OCI-LY3 (cell line): Measurements from ENCODE around the gene SESN1.

Experiments used
- H2AFZ ChIP-seq: fragments of 200-600, 300-600 bp; shearing (Covaris generic); 2 replicates; pipeline ENCODE4 v1.6.0; 2014; ENCODE audit warnings: antibody characterized with exemption, low read depth, low read length
- H3K27ac ChIP-seq: fragments of 200-600, 300-600 bp; sonication (generic); 2 replicates; pipeline ENCODE4 v1.5.1; 2014; ENCODE audit warnings: mild to moderate bottlenecking, low read length, moderate library complexity, mixed read lengths
- H3K27me3 ChIP-seq: fragments of 200-600, 300-600 bp; sonication (generic); 2 replicates; pipeline ENCODE4 v1.6.1; 2014; ENCODE audit warnings: low read depth, low read length, mixed read lengths
- H3K36me3 ChIP-seq: fragments of 200-600, 300-600 bp; sonication (generic); replicated peaks from 2 replicates; pipeline ENCODE3; 2014; ENCODE audit warnings: low read depth, low read length, mixed read lengths
- H3K4me1 ChIP-seq: fragments of 300-600, 200-600 bp; sonication (generic); 2 replicates; pipeline ENCODE4 v1.6.1; 2014; ENCODE audit warnings: low read length, mixed read lengths
- H3K4me2 ChIP-seq: fragments of 200-600, 300-600 bp; sonication (generic); 2 replicates; pipeline ENCODE4 v1.6.1; 2014; ENCODE audit warnings: low read length, mixed read lengths
- H3K4me3 ChIP-seq: fragments of 300-600, 200-600 bp; sonication (generic); 2 replicates; pipeline ENCODE4 v1.5.1; 2014; ENCODE audit warnings: antibody characterized with exemption, mild to moderate bottlenecking, low read length, moderate library complexity
- H3K79me2 ChIP-seq: fragments of 300-600, 200-600 bp; shearing (Covaris generic); 2 replicates; pipeline ENCODE4 v1.6.1; 2014; ENCODE audit warnings: mild to moderate bottlenecking, low read length, mixed read lengths
- H3K9ac ChIP-seq: fragments of 300-600, 200-600 bp; shearing (Covaris generic); 2 replicates; pipeline ENCODE4 v1.6.0; 2014; ENCODE audit warnings: mild to moderate bottlenecking, low read length, moderate library complexity
- H3K9me3 ChIP-seq: fragments of 200-600, 300-600 bp; shearing (Covaris generic); 2 replicates; pipeline ENCODE4 v1.6.1; 2014; ENCODE audit warnings: low read length, mixed read lengths; ENCODE audit not compliant: insufficient read depth
- H4K20me1 ChIP-seq: fragments of 200-600, 300-600 bp; sonication (generic); 2 replicates; pipeline ENCODE4 v1.6.1; 2016; ENCODE audit warnings: low read length, mixed read lengths; ENCODE audit not compliant: insufficient read depth
- EZH2phosphoT487 ChIP-seq: fragments of 200-600 bp; shearing (Covaris generic); IDR thresholded peaks from 2 replicates; pipeline ENCODE4 v1.6.1; 2018; ENCODE audit warnings: antibody characterized with exemption, mixed run types, low read depth
- TF ChIP-seq, protein P1 (sequence below): fragments of 200-600, 300-600 bp; sonication (generic); IDR thresholded peaks from 2 replicates; pipeline ENCODE4 v1.5.1; 2014; ENCODE audit warnings: antibody characterized with exemption, low read length, low read depth

Gene SESN1

DNA sequence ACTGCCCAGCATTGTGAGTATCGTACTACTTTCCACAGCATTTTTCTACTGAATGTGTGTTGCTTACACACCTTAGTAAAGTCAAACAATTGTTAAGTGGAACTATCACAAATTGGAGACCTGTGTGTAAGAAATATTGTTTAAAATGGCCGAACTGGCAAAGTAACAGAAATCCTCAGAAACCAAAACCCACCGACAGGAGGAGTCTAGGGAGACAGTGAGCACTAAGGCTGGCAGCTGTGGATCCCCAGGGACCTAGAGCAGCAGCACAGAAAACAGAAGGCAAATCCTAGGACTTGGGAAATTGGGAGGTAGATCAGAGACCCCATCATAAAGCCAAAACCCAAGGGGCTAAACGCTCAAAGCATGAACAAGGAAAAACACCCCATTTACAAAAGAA is 69.9 kb downstream of the SESN1 start:
- no peak overlapping the region for H3K4me2 ChIP-seq
- H3K36me3 ChIP-seq, result no peaks in the 10 kb centered on the region
- H3K27ac ChIP-seq, result no peak overlapping the region
- H3K27me3 ChIP-seq, result no peaks in the 10 kb centered on the region
- H3K79me2 ChIP-seq, result no peaks in the 10 kb centered on the region
- no peak overlapping the region for H3K4me3 ChIP-seq
- H3K9ac ChIP-seq, result no peak overlapping the region
- H2AFZ ChIP-seq, result no peak overlapping the region
- no peaks in the 10 kb centered on the region for H4K20me1 ChIP-seq
- TF ChIP-seq EZH2phosphoT487, result no peak
- TF ChIP-seq, protein P1, sequence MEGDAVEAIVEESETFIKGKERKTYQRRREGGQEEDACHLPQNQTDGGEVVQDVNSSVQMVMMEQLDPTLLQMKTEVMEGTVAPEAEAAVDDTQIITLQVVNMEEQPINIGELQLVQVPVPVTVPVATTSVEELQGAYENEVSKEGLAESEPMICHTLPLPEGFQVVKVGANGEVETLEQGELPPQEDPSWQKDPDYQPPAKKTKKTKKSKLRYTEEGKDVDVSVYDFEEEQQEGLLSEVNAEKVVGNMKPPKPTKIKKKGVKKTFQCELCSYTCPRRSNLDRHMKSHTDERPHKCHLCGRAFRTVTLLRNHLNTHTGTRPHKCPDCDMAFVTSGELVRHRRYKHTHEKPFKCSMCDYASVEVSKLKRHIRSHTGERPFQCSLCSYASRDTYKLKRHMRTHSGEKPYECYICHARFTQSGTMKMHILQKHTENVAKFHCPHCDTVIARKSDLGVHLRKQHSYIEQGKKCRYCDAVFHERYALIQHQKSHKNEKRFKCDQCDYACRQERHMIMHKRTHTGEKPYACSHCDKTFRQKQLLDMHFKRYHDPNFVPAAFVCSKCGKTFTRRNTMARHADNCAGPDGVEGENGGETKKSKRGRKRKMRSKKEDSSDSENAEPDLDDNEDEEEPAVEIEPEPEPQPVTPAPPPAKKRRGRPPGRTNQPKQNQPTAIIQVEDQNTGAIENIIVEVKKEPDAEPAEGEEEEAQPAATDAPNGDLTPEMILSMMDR, result no peak
- no peaks in the 10 kb centered on the region for H3K4me1 ChIP-seq
- H3K9me3 ChIP-seq, result no peaks in the 10 kb centered on the region

DNA sequence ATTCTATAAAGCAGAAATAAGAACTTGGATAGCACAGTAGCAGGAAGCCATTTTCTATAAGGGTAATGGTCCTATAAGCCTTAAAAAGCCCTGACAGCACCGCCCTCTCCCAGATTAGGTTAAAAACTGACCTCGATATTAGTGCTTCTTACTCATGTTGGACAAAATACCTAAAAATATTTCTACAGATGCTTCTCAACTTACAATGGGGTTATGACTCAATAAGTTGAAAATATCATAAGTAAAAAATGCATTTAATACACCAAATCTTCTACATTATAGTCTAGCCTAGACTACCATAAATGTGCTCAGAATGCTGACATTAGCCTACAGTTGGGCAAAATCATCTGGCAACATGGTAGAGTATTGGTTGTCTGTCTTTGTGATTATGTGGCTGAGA is 70.3 kb downstream of the SESN1 start:
- Histone ChIP-seq H3K4me1 (no peaks in the 10 kb centered on the region), H3K4me3 (no peak overlapping the region), H2AFZ (no peak overlapping the region), H3K36me3 (no peaks in the 10 kb centered on the region), H3K9me3 (no peaks in the 10 kb centered on the region), H3K79me2 (no peaks in the 10 kb centered on the region), H3K9ac (no peak overlapping the region), H3K4me2 (no peak overlapping the region), H4K20me1 (no peaks in the 10 kb centered on the region), H3K27ac (no peak overlapping the region), H3K27me3 (no peaks in the 10 kb centered on the region)
- TF ChIP-seq EZH2phosphoT487, result no peak
- TF ChIP-seq, protein P1, result no peak

- no peaks in the 10 kb centered on the region for H3K79me2 ChIP-seq
- H3K27ac ChIP-seq, result no peak overlapping the region
- no peaks in the 10 kb centered on the region for H3K27me3 ChIP-seq
- H2AFZ ChIP-seq, result no peak overlapping the region
- TF ChIP-seq, protein P1, result no peak
- TF ChIP-seq EZH2phosphoT487, result no peak
- no peak overlapping the region for H3K4me2 ChIP-seq
- H3K9me3 ChIP-seq, result no peaks in the 10 kb centered on the region
- H3K36me3 ChIP-seq, result no peaks in the 10 kb centered on the region
- no peak overlapping the region for H3K9ac ChIP-seq
- H3K4me1 ChIP-seq, result no peaks in the 10 kb centered on the region
- no peak overlapping the region for H3K4me3 ChIP-seq
- H4K20me1 ChIP-seq, result no peaks in the 10 kb centered on the region
Observed at GRCh38 chr6:109023356-109023925, 71.2 kb downstream of the SESN1 start.

DNA sequence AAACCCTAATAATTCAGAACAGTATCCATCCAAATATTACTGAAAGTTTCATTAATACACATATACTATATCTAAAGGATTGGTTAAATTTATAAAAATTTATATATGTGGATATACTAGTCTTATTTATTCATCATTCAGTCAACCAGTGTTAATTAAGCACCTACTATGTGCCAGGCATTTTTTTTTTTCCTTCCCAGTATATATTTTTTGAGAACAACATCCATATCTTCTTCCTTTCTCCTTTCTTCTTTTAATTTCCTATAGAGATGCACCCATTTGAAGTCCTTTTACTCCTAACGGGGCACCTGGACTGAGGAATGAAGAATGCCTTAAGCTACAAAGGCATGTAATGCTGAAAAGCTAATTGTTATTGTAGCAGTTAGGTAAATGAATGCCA is 72.8 kb downstream of the SESN1 start:
- H3K4me1 ChIP-seq, result no peaks in the 10 kb centered on the region
- no peak overlapping the region for H2AFZ ChIP-seq
- H3K79me2 ChIP-seq, result no peaks in the 10 kb centered on the region
- no peak overlapping the region for H3K9ac ChIP-seq
- H3K9me3 ChIP-seq, result no peaks in the 10 kb centered on the region
- H3K4me3 ChIP-seq, result no peak overlapping the region
- H3K27ac ChIP-seq, result no peak overlapping the region
- H3K27me3 ChIP-seq, result no peaks in the 10 kb centered on the region
- H3K36me3 ChIP-seq, result no peaks in the 10 kb centered on the region
- TF ChIP-seq, protein P1, result no peak
- no peak for TF ChIP-seq EZH2phosphoT487
- no peaks in the 10 kb centered on the region for H4K20me1 ChIP-seq
- no peak overlapping the region for H3K4me2 ChIP-seq
